Rectal smooth muscle tissue (tissue), 1 donor: ENCODE measurements around the gene TWIST2.

ENCODE experiments used
- H3K27ac ChIP-seq: one replicate; pipeline ENCODE4 v1.7.0; 2013; ENCODE audit warnings: low read depth, low read length, inconsistent platforms
- H3K27me3 ChIP-seq: one replicate; pipeline ENCODE4 v1.7.0; 2013; ENCODE audit warnings: low read length; ENCODE audit not compliant: control insufficient read depth, insufficient read depth
- H3K36me3 ChIP-seq: one replicate; pipeline ENCODE4 v1.7.0; 2013; ENCODE audit warnings: low read length; ENCODE audit not compliant: control insufficient read depth, insufficient read depth
- H3K4me1 ChIP-seq: one replicate; pipeline ENCODE4 v1.7.0; 2013; ENCODE audit warnings: low read length; ENCODE audit not compliant: control insufficient read depth, insufficient read depth
- H3K4me3 ChIP-seq: one replicate; pipeline ENCODE4 v1.7.0; 2013; ENCODE audit warnings: low read length
- H3K9ac ChIP-seq: one replicate; pipeline ENCODE4 v1.7.0; 2013; ENCODE audit warnings: low read length

Gene TWIST2

DNA sequence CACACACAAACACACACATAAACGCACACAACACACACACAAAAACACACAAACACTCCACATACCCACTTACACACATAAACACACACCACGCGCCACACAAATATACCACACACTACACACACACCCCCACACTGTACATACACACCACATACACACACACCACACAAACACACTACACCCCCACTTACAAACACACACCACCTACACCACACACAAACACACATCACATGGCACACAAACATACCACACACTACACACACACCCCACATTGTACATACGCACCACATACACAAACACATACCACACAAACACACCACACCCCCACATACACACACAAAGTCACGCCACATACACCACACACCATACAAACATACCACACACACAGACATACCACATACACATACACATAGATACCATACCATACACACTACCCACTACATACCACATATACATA, 59.9 kb downstream of the TWIST2 start:
- Histone ChIP-seq H3K36me3 (peaks cover 2% of the 10 kb centered on the region), H3K4me3 (no peak overlapping the region), H3K9ac (no peak overlapping the region), H3K4me1 (peaks cover 3% of the 10 kb centered on the region), H3K27me3 (no peaks in the 10 kb centered on the region), H3K27ac (no peak overlapping the region)

DNA sequence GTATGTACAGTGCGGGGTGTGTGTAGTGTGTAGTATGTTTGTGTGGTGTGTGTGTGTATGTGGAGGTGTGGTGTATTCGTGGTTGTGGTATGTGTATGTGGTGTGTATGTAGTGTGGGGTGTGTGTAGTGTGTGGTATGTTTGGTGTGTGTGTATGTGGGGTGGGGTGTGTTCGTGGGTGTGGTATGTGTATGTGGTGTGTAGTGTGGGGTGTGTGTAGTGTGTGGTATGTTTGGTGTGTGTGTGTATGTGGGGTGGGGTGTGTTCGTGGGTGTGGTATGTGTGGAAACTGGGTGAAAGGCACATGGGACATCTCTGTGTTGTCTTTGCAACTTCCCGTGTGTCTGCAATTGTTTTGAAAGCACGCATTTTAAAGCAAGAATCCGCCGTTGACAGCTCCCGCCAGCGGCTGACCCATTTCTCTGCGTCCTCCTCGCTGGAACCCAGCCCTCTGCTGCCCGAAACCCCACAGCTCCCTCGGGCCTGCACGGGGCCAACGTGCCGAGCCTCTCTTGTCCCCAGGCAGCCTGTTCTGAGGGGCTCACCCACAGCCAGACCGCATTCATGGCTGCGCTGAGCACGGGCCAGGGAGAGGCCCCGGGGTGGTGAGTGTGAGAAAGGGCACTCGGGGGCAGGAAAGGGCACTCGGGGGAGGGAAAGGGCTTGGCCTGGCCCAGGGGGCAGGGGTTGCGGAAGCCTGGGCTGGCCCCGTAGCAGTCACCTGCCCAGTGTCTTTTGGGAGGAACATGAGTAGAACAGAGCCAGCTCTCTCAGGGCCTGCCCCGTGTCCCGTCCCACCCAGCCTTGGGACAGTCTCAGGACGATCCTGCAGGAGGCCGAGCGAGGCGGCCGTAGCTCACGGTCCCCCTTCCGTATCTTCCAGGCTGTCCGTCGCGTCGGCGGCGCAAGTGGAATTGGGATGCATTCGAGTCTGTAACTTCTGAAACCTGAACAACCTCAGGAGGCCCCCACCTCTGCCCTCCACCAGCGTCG, 61.4 kb downstream of the TWIST2 start:
- peaks cover 3% of the 10 kb centered on the region for H3K4me1 ChIP-seq
- H3K9ac ChIP-seq, result no peak overlapping the region
- H3K4me3 ChIP-seq, result no peak overlapping the region
- peak overlapping the region; percentile 30 for H3K27ac ChIP-seq
- no peaks in the 10 kb centered on the region for H3K27me3 ChIP-seq
- H3K36me3 ChIP-seq, result peaks cover 2% of the 10 kb centered on the region

GRCh38 chr2:238910751-238911351, 63.0 kb downstream of the TWIST2 start:
- peaks cover 2% of the 10 kb centered on the region for H3K36me3 ChIP-seq
- H3K27ac ChIP-seq, result no peak overlapping the region
- H3K4me3 ChIP-seq, result no peak overlapping the region
- H3K27me3 ChIP-seq, result no peaks in the 10 kb centered on the region
- H3K4me1 ChIP-seq, result peaks cover 3% of the 10 kb centered on the region
- H3K9ac ChIP-seq, result no peak overlapping the region

- Histone ChIP-seq H3K9ac (no peak overlapping the region), H3K4me3 (no peak overlapping the region), H3K4me1 (peaks cover 3% of the 10 kb centered on the region), H3K36me3 (peaks cover 2% of the 10 kb centered on the region), H3K27ac (no peak overlapping the region), H3K27me3 (no peaks in the 10 kb centered on the region)
Observed at GRCh38 chr2:238911376-238912227, 63.7 kb downstream of the TWIST2 start.

- no peak overlapping the region for H3K27ac ChIP-seq
- no peak overlapping the region for H3K4me3 ChIP-seq
- peaks cover 3% of the 10 kb centered on the region for H3K4me1 ChIP-seq
- H3K27me3 ChIP-seq, result no peaks in the 10 kb centered on the region
- peaks cover 2% of the 10 kb centered on the region for H3K36me3 ChIP-seq
- H3K9ac ChIP-seq, result no peak overlapping the region
Observed at GRCh38 chr2:238912228-238912915, 64.5 kb downstream of the TWIST2 start.

DNA sequence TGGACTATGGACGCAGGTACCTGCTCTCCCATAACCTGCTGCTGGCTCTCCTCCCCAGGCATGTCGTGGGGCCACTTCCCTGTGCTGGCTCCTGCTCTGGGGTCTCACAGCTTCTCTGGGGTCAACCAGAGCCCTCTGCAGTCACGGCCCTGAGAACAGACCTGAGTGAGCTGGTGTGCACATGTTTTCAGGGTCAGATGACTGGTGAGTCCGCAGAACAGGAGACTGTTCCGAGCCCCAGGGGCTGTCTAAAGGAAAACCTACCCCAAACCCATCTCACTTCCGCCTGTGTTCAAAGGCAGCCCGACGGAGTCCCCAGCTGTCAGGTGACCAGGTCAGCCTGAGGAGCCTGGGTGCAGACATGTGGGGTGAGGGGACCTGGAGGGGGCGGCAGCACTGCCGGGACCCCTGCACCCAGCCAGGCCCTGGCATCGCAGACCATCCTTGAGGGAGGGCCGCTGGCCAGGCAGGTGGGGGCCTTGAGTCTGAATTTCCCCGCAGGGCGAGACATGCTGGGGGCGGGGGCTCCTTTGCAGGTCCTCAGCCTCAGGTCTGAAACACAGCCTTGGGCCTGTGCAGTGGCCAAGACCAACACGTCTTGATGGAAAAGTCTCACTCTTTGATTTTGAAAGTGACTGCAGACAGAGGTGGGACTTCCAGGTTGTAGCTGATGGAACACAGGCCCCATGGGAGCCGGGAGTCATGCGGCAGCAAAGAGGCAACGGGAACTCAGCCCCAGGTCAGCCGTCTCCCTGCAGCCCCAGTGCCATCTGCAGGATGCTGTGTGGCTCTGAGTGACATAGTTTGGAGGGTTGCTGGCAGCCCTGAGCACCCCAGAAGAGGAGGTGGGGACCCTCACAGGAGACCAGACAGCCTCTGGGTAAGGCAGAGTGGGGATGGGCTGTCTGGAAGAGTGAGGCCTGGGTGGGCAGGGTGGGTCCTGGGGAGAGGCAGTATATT, 65.3 kb downstream of the TWIST2 start:
- Histone ChIP-seq H3K27me3 (no peaks in the 10 kb centered on the region), H3K4me1 (peaks cover 3% of the 10 kb centered on the region), H3K4me3 (no peak overlapping the region), H3K9ac (no peak overlapping the region), H3K27ac (no peak overlapping the region), H3K36me3 (peaks cover 2% of the 10 kb centered on the region)

- peaks cover under 1% of the 10 kb centered on the region for H3K4me1 ChIP-seq
- H3K27ac ChIP-seq, result no peak overlapping the region
- H3K27me3 ChIP-seq, result no peaks in the 10 kb centered on the region
- H3K4me3 ChIP-seq, result no peak overlapping the region
- H3K9ac ChIP-seq, result no peak overlapping the region
- peaks cover 2% of the 10 kb centered on the region for H3K36me3 ChIP-seq
Observed at GRCh38 chr2:238913931-238914647, 66.2 kb downstream of the TWIST2 start.

DNA sequence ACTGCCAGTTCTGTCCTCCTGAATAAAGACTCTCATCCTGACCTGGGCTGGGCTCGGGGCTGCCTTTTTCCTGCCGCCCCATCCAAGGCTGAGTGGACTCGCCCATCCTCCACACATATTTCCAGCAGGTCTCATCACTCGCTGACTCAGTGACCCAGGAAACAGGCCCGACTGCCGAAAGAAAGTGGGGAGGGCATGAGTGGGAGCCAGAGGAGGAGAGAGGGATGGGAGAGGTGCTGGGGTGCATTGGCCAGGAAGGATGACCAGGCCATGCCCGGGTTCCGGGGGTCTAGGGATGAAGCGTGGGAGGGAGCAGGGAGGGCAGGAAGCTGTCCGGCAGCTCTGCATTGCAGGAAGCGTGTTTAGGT, 66.7 kb downstream of the TWIST2 start:
- Histone ChIP-seq H3K9ac (no peak overlapping the region), H3K27me3 (no peaks in the 10 kb centered on the region), H3K4me1 (no peaks in the 10 kb centered on the region), H3K4me3 (no peak overlapping the region), H3K27ac (no peak overlapping the region), H3K36me3 (peaks cover 2% of the 10 kb centered on the region)

GRCh38 chr2:238915196-238915595, 67.3 kb downstream of the TWIST2 start:
- H3K9ac ChIP-seq, result no peak overlapping the region
- H3K4me3 ChIP-seq, result no peak overlapping the region
- H3K27ac ChIP-seq, result no peak overlapping the region
- H3K27me3 ChIP-seq, result no peaks in the 10 kb centered on the region
- H3K36me3 ChIP-seq, result peaks cover 2% of the 10 kb centered on the region
- no peaks in the 10 kb centered on the region for H3K4me1 ChIP-seq

- Histone ChIP-seq H3K9ac (no peak overlapping the region), H3K4me1 (no peaks in the 10 kb centered on the region), H3K36me3 (peaks cover 2% of the 10 kb centered on the region), H3K4me3 (no peak overlapping the region), H3K27ac (no peak overlapping the region), H3K27me3 (no peaks in the 10 kb centered on the region)
Observed at GRCh38 chr2:238915596-238915995, 67.7 kb downstream of the TWIST2 start.
